Sigmoid colon (tissue), 4 donors: ENCODE results near the gene SIK3.

Source experiments
- EP300 ChIP-seq, 4 donors: sonication (generic); formaldehyde crosslinking; IDR thresholded peaks; one replicate each; pipeline ENCODE4 v1.6.1; 2017; ENCODE audit warnings: antibody characterized with exemption in 4 of 4
- POLR2A ChIP-seq, 2 donors: fragments of 450-650 bp; IDR thresholded peaks; one replicate each; pipeline ENCODE4 v1.6.1; 2016; ENCODE audit warnings: antibody characterized with exemption in 2 of 2, mild to moderate bottlenecking in 2 of 2, moderate library complexity in 2 of 2
- POLR2AphosphoS5 ChIP-seq, 4 donors: sonication (generic); formaldehyde crosslinking; IDR thresholded peaks; one replicate each; pipeline ENCODE4 v1.6.1; 2017; ENCODE audit warnings: antibody characterized with exemption in 4 of 4
- TF ChIP-seq, protein P1 (sequence below), 4 experiments: fragments of 450-650 bp in 3 of 4; fragments of 200-600 bp in 1 of 4; IDR thresholded peaks; one replicate each; pipeline ENCODE4 v1.5.1; 2016 to 2019; ENCODE audit warnings: antibody characterized with exemption in 4 of 4, mild to moderate bottlenecking in 3 of 4, moderate library complexity in 2 of 4

DNA sequence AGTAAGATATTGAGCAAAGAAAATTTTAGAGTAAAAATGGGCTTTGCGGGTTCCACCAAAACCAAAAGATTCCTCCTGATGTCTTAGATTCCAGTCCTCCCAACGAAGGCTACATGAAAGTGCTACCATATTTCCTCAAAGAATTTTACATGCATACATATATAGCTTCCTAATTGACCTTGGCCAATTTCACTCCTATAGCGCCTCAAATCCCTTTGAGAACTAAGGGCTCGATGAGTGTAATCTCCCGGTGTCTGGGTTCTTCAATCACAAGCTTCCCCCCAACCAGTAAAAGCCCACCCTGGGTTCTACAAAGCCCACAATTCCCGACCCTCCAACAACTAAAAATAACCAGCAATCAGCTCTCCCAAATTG is 1.2 kb downstream of the SIK3 start:
- TF ChIP-seq POLR2A (IDR thresholded peaks at IDR 0.05) (no peak), POLR2AphosphoS5 (IDR thresholded peaks at IDR 0.05) (no peak), EP300 (IDR thresholded peaks at IDR 0.05) (no peak)
- TF ChIP-seq, protein P1, sequence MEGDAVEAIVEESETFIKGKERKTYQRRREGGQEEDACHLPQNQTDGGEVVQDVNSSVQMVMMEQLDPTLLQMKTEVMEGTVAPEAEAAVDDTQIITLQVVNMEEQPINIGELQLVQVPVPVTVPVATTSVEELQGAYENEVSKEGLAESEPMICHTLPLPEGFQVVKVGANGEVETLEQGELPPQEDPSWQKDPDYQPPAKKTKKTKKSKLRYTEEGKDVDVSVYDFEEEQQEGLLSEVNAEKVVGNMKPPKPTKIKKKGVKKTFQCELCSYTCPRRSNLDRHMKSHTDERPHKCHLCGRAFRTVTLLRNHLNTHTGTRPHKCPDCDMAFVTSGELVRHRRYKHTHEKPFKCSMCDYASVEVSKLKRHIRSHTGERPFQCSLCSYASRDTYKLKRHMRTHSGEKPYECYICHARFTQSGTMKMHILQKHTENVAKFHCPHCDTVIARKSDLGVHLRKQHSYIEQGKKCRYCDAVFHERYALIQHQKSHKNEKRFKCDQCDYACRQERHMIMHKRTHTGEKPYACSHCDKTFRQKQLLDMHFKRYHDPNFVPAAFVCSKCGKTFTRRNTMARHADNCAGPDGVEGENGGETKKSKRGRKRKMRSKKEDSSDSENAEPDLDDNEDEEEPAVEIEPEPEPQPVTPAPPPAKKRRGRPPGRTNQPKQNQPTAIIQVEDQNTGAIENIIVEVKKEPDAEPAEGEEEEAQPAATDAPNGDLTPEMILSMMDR (IDR thresholded peaks at IDR 0.05), result no peak
